ENCODE results near the gene VKORC1. TPM values are rescaled to one million over a fixed set of nuclear protein-coding genes. Genes with fewer than 3 reads are reported as not detected.
"Not testable (repeated sequence)": the region's sequence is repeated elsewhere in the genome, so short reads cannot be mapped to it uniquely, and the experiment has no call there.

The VKORC1 gene
- 278 TPM for polyA plus RNA-seq (2013, experiment 1 of 2; ENCODE audit: insufficient read length)
- polyA plus RNA-seq (2013, experiment 2 of 2; ENCODE audit: insufficient read length) = 228 TPM

DNA sequence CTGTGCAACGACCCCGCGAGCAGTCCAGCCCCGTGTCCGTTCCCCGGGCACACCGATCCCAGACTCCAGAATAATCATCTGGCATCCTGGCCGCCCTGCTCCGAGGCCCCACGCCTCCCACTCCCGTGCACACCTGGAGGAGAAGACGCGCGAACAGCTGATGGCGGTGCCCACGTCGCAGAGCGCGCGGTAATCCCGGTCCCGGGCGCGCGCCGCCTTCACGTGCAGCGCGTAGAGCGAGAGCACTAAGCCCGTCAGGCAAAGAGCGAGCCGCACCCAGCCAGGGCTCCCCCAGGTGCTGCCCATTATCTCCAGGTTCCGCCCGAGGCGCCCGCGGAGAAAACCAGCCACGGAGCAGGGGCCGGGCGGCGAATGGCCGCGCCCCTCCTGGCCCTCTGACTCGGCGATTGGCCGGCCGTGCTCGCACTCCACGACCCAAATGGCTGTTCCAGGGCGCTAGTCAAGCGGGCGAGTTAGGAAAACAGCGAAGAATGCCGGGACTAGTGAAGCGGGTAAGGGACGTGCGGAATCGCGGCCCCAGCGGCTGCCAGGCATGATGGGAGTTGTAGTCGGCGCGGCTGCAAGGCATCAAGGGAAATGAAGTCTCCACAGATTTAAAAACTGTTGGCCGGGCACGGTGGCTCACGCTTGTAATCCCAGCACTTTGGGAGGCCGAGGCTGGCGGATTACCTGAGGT lies at the start of gene VKORC1:
Gene VKORC1, minus strand, starts transcription at position 374 of the 697 bp plus-strand sequence. Its CDS starts 68 bp downstream, at position 306.
- DNase-seq = peak; percentile 99

DNA sequence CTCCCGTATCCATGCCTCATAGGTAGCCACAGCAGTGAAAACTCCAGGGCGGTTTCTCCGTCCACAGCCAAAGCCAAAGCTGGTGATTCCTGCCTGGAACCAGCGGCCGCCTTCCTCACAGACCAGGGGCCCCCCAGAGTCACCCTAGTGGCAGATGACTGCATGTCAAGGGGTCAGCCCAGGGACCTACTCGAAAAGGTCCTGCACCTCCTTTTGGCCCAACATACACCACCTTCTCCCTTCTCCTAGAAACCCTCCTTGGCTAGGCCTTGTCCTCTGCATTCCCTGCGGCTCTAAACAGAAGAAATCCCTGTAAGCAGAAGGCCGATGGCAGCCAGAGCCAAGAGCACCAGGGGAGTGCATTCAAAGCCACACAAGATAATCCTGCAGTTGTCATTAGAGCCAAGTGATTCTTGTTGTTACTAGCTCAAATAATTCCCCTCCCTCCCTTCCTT lies 49.1 kb upstream of the VKORC1 start:
- DNase-seq = no peak

DNA sequence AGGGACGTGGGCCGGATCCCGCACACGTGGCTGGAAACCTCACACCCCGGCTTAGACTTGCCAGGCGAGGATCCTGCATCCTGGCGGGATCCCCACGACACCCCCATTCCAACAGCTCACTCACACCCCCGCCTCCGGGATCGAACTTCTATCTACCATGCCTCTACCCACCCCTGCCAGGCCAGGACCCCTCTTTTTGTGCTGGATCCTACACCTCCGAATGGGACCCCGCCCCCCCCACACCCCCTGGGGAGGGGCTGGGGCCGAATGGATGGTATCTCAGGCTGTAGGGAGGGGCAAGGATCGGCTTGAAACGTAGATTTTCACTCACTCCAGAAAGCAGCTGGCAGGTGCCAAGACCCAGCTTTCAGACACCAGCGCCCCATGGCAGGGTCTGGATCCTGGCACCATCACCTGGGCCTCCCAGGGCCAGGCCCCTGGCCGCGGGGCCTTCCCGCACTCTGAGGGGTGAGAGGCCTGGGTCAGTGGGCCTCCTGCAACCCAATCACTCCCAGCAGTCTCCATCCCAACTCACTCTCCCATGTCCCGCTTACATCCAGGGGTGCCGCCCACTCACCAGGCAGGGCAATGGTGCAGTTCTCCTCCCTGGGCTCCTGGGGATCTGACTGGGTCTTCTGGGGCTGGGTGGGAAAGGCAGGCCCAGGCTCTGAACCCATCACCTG lies 48.6 kb upstream of the VKORC1 start:
- DNase-seq = no peak

DNA sequence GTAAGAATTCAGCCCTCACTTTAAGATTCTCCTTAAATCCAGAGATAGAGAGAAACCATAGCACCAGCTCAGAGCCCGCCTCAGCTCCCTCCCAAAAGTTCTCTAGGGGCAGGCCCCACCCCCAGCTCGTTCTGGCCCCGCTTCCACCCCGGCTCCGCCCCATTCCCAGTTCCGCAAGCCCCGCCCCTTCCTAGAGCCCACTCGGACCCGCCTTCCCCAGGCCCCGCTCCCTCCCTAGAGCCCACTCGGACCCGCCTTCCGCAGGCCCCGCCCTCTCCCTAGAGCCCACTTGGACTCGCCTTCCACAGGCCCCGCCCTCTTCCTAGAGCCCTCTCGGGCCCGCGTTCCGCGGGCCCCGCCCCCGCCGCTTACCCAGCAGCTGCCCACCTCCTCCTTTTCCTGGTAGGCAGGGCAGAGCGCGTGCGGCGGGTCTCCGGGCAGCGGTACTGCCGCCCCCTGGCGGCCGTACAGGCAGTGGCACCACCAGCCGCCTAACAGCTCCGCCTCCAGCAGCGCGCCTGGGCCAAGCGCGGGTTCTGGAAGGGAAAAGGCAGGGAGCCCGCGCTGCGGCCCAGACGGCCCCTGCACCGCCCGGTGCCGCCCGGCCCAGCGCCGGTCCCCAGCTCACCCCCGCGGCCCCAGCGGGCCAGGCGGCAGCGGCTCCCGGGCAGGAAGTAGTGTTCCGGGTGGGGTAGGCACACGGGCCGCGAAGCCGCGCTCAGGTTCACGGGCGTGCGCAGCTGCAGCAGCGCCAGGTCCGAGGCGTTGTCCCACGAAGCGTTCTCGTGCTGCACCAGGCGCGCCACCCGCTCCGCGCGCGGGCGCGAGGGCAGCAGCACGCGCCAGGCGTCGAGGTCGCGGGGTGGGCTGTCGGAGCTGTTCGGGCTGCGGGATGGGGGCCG lies 47.8 kb upstream of the VKORC1 start:
- peak; percentile 98 for DNase-seq

DNA sequence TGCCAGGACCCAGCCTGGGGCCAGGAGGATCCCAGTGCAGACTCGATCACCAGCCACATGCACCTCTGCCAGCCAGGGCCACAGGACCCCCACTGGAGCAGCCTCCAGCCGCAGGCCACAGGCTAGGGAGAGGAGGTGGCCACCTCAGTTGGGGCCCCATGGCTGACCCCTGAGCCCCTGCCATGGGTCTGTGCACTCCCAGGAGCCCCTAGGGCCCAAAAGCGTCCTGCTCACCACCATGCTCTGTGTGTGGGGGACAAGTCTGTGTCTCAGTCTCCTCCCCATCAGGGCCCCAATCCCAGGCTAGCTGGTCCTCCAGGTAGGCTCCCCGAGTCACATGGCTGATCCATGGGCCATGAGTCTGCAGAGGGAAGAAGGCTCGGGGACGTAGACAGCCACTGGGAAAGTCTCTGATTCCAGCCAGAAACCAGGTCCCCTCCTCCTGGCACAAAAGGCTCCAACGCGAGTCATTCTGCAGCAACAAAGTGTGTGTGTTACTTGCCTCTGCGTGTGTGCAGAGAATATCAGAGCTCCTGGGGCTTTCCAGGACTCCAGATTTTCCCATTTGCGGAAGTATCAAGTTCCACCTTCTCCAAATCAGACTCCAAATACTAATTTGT lies 47.0 kb upstream of the VKORC1 start:
- DNase-seq = no peak

DNA sequence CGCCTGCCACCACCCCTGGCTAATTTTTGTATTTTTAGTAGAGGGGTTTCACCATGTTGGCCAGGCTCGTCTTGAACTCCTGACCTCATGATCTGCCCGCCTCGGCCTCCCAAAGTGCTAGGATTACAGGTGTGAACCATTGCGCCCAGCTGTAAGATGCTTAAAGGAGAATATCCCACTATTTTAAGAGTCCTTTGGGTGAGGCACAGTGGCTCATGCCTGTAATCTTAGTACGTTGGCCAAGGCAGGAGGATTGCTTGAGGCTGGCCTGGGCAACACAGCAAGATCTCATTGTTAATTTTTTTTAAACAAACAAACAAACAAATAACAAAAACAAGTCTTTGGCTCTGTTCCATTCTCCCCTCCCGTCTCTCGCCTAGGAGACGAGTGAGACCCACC lies 46.5 kb upstream of the VKORC1 start:
- DNase-seq = not testable (repeated sequence)

DNA sequence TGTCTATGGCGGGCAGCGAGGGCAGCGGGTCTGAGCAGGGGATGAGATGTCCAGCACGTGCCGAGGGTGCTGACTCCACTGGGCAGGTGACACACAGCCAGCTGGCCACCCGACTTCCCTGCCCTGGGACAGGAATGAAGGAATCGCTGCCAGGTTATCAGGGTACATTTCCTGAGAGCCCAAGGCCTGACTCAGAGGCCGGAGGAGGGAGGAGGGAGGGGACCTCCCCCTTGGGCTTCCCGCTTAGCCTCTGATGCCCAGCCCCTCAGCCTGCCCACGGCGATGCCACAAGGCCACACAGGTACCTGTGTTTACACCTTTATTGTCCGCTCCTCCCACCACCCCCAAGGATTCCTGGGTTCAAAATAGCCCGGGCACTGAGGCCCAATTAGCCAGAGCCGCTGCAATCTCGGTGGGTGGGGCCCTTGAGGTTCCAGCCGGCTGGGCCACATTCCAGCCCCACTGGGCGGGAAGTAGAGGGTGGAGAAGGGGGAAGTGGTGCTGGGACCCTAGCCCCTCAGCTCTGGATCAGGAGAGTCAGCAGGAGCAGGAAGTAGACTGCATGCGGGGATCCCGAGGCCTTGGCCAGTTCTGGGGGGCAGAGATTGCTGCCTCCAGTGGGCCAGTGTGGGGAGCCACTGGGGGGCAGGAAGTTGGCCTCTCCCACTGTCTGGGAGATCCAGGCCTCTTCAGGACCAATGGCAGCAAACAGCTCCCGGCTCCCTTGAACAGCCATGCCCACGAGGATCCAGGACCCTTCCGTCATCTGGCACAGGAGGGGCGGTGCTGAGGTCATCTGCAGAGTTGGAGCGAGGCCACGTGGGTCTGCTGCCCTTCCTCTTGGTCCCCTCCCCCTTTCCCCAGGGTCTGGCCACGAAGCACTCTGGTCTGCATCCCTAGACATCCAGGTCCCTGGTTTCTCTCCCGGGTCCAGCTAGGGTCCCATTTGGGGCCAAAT lies 44.3 kb upstream of the VKORC1 start:
- DNase-seq = peak; percentile 68

DNA sequence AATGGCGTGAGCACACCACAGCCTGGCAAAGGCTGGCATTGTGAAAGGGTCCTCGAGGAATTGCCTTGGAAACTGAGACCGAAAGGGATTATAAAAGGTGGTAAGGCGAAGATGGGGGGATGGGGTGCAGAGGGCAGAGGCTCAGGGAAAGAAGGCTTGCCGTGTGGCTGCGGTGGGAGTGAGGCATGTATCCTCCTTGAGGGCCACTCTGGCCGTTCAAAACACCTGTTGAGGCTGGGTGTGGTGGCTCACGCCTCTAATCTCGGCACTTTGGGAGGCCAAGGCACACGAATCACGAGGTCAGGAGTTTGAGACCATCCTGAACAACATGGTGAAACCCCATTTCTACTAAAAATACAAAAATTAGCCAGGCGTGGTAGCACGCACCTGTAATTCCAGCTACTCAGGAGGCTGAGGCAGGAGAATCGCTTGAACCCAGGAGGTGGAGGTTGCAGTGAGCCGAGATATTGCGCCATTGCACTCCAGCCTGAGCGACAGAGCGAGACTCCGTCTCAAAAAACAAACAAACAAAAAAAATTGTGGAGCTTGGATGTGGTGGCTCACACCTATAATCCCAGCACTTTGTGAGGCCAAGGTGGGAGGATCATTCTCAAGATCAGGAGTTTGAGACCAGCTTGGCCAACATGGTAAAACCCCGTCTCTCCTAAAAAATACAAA lies 42.4 kb upstream of the VKORC1 start:
- DNase-seq = not testable (repeated sequence)

DNA sequence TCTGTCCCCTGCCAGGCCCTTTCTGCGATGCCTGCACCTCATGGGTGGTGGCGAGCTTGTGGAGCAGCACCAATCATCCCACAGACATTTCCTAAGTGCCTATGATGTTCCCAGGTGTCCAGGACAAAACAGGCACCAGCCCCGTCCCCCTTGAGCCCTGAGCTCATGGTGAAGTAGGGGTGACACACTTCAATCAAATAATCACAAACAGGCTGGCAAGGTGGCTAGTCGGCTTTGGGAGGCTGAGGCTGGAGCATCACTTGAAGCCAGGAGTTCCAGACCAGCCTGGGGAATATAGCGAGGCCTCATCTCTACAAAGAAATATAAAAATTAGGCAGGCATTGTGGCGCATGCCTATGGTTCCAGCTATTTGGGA lies 41.7 kb upstream of the VKORC1 start:
- DNase-seq = no peak

DNA sequence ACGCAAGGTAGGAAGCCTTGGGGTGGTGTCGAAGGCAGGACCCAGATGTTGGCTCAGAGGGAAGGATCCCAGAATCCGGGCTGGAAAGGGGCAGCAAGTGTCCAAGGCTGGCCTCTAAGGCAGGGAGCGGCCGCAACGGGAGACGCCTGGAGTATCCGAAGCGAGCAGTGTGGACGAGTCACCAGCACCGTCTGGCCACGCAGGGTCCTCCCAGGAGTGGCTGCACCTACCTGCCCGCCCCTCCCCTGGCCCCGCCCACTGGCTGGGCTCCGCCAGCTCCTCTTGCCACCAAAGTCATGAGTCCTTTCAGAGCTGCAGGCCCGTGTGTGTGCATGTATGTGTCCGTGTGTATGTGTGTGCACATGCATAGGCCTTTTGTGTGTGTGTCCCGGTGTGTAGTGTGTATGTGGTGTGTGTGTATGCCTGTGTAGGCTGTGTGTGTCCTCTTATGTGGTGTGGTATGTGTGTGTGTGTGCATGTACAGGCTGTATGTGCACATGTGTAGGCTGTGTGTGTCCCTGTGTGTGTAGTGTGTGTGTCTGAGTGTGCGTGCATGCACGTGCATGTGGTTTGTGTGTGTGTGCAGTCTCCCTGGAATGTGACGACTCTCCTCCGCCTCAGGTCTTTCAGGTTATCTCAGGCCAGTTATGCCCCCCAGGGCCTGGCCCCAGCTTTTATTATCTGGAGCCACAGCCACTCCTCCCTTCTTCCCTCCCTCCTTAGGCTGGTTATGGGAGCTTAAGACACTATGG lies 41.1 kb upstream of the VKORC1 start, which contains the start of gene PRSS8:
Gene PRSS8, minus strand, starts transcription at position 193 of the 752 bp plus-strand sequence. CDS start 229 bp downstream, outside the sequence.
- no peak for DNase-seq

DNA sequence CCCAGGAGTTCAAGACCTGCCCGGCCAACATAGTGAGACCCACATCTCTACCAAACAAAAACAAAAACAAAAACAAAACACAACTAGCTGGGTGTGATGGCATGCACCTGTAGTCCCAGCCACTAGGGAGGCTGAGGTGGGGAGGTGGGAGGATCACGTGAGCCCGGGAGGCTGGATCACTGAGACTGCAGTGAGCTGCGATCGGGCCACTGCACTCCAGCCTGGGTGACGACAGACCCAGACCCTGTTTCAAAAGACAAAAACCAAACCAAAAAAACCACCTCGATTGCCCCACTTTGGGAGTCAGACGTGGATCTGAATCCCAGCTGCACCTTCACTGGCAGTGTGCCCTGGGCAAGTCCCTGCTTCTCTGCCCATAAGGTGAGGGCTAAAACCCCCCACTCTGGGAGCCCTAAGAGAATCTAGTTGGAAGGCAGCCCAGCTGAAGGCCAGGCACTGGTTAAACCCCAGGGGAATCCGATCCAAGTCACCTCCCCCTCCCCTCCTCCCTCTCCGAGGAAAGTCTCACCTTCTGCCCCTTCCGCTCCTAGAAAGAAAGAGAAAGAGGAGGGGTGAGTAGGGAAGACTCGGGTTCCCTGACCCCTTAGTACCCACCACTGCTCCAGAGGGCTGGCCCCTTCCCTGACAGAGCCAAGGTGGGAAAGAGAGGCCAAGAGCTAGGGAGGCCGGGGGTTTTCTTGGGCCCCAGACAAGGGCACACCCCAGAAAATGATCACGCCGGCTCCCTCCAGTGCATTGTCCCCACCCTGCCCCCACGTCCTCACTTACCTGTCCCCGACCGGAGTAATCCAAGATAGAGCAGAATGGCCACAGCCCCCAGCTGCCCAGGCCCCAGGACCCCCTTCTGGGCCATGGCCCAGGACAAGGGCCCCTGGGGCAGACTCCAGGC lies 40.3 kb upstream of the VKORC1 start:
- no peak for DNase-seq

DNA sequence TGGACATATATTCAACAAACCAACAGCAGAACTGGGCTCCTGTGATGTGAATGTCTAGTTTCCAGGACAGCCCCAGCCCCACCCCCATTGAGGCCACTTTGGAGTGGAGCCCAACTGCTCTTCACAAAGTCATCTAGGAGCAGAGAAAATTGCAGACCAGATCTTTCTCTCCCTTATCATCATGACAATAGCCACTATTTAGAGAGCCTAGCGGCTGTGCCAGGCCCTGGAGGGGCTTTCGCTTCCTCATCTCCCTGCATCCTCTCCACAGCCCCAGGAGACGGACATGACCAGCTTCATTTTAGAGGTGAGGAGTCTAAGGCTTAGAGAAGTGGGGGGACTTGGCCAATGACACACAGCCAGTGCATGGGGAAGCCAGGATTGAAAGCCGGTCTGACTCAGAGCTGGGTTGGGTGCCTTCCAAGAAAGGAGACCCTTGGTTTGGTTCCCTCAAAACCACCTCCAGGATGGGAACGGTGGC lies 39.5 kb upstream of the VKORC1 start:
- no peak for DNase-seq

DNA sequence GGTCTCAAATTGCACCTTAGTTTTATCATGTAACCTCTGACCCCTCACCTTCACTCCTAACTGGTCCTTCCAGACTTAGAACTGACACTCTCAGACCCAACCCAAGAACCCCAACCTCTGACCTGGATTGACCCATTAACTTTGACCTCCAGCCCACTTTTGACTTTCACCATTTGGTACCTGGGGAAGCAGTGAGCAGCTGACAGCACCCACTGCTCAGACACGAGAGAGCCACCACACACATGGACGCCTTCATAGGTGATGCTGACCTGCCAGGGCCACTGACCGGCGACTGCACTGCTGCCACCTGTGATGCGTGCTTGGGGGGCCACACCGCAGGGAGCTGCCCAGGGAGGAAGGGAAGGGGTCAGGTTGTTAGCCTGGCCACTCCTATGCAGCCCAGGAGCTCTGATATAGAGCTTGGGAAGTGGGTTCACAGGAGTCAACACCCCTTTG lies 38.5 kb upstream of the VKORC1 start:
- no peak for DNase-seq

DNA sequence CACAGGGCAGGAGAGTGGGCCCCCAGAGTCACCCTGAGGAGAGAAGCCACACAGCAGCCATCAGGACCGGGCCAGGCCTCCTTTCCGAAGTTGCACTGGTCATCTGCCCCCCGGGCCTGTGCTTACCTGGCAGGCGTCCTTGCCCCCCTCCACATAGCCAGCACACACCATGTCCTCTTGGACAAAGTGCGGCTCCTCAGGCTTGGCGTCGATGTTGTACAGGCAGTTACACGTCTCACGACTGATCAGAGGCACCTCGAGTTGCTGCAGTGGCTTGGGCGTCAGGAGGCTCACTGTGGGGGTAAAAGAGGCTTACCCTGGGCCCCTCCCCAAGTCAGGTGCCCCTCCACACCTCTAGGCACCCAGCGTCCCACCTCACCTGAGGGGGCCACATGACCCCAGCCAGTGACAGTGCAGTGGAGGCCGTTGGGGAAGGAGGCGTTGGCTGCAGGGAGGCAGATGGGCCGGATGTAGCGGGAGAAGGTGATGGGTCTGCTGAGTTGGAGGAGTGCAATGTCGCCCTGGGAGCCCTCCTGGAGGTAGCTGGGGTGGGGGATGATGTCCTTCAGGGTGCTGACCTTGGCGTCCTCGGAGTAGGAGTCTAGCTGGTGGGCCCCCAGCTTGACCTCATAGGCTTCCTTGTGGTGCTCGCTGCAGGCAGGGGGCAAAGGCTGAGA lies 37.8 kb upstream of the VKORC1 start:
- no peak for DNase-seq

DNA sequence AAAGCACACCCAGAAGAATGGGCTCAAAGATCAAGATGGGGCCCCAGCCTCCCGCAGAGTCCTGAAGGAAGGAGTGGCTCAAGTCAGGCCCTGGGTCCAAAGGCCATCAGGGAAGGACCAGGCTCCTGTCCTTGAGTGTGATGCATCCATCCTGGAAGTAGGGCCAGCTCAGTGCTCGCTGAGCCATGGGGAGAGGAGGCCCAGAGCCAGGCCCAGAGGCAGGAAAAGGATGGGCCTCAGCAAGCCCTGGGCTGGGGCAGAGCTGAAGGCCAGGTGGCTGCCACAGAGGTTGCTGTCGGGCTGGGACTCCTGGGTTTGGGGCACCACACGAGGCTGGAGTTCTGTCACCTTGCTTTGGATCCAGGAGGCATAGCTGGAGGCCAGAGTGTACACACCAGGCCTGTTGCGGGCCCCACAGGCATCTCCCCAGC lies 37.3 kb upstream of the VKORC1 start:
- no peak for DNase-seq

DNA sequence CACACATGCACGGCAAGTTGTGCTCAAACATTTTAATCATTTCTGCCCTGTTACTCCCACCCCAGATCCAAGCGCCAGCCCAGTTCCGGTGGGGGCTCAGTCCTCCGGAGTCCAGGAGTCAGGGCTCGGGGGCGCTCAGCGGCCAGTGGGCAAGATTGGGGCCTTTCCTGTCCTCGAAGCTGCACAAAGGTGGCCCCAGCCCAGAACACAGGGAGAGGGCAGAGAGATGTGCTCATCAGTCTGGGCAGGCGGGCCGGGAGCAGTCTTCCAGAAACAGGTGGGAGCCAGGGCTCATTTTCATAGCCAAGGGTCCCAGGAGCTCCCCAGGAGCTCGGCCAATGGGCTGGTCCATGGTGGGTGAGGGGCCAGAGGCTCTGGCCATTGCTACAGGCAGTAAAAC lies 36.8 kb upstream of the VKORC1 start:
- no peak for DNase-seq

DNA sequence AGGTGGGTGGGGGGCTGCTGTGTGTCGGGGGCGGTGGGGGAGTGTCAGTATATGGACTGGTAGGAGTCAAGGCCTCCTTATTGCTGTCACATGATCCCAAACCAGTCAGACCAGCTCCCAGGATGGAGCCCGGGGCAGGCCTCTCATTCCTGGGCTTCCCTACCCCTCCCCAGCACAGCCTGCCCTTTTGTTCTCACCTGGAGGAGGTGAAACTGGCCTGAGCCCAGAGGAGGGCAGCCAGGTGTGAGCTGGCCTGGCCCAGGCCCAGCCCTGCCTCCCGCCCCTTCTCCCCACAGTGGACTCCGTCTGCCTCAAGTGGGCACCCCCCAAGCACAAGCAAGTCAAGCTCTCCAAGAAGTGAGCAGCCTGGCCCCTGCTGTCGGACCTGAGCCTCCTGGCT lies 36.3 kb upstream of the VKORC1 start:
- DNase-seq = no peak

Data from fibroblast of skin of back (primary cell).